ENCODE data around the gene USP6NL.

The USP6NL gene

DNA sequence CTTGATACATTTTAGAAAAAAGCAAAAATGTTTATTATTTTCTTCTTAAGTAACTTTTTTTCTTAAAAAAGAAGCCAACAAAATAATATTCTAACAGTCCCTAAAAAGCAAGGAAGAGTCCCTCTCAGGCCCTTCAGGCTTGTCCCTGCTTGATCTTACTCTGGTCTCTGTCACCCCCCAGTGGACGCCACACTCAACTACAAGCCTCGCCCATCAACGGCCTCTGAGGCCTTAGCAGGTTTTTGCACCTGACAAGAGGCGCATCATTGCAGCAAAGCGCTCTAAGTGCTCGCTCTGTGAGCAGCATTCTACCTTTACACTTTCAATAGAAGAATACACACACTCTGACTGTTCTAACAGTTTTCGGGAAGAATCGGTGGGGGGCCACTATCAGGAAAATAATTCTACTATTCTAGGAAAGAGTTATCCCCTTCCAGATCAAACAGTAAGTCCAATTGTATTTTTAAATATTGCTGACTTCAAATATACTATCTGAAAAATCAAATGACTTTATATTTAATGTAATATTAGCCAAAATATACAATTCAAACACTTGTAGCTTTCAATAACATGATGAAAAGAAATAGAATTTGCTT lies 139.2 kb downstream of the USP6NL start:
- peak; percentile 62 to 76 (median 71) for DNase-seq

GRCh38 chr10:11469575-11470391 lies 141.7 kb downstream of the USP6NL start:
- no peak for DNase-seq

DNA sequence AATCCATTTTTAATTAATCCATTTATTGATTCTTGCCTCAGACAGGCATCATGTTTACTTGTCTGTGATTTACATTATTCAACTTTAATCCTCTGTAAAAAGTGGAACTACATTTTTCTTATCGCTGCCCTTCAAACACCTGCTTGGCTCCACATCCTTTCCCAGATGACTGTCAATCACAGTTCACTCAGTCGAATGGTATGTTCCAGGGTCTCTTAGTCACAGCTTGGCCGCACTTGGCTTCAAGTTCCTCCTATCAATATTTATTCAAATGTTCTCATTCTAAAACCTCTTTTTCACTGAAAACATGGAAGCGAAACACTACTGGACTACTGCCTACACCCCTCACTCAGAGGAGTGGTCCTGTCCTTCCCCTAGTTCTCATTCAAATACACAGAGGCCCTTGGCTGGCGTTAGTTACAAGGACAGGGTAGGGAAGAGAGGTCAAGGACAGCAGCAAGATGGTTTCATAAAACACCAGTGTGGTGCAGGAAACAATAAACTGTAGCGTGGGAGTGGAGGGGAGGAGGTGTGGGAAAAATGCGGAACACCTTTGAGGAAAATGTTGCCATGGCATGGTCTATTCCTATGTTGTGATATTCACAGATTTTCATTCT lies 143.2 kb downstream of the USP6NL start:
- no peak for DNase-seq

GRCh38 chr10:11465406-11465805 lies 146.0 kb downstream of the USP6NL start:
- no peak for DNase-seq

DNA sequence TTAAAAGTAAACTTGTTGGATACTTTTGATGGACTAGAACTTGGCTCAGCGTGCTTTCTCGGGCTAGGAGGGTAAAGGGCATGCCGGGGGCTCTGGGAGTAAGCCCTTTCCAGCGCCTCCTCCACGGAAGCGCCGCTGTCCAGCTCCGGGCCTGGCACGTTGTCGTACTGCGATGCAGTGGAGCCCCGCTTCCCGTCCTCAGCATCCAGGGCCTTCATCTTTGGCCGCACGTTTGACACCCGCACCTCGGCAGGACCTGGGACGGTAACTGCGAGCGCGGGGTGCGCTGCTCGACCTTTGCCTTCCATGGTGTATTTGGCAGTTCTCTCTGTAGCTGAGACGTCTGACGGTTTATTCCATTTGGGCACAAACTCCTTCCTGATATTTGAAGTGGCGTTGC lies 148.3 kb downstream of the USP6NL start:
- DNase-seq = no peak

GRCh38 chr10:11462071-11462470 lies 149.4 kb downstream of the USP6NL start:
- DNase-seq = no peak

- no peak for DNase-seq
Observed at GRCh38 chr10:11457336-11457735, 154.1 kb downstream of the USP6NL start.

- no peak for DNase-seq
Observed at GRCh38 chr10:11454958-11455566, 156.4 kb downstream of the USP6NL start.

DNA sequence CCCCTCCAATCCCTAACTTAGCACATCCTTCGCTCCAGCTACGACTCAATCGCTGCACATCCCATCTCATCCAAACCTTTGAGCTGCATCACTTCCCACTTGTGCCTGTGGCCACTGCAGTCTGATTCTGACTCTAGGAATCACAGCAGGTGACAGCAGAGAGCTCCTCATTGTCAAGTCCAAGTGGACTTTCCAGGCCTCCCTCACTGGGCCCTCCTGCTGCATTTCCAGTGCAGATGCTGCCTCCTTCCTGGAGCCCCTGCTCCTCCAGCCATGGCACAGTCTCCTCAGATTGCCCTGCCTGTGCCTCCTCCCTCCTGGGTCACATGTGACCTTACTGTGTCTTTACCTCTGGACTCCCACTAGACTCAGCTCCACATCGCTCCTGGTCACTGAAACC lies 157.3 kb downstream of the USP6NL start:
- DNase-seq = no peak

GRCh38 chr10:11451640-11452260 lies 159.7 kb downstream of the USP6NL start:
- no peak for DNase-seq

DNA sequence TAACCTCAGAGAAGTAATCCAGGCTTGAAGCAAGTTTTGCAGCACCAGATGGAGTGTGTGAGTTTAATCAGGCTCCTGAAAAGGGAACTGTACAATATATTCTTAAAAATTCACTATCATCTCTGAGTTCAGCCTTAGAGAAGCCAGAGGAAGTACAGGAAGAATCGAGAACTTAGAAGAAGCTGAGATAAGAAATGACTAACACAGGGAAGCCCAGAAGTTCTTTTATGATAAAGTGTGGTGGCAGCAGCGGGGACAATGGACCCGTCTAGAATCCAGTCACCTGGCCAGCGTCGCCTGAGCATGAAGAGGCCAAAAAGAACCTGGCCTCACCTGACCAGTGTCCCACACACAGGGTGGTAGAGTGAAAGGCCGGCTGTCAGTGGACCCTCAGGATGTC lies 161.0 kb downstream of the USP6NL start:
- peak in 1 of 3 donors; percentile 2 for DNase-seq

DNA sequence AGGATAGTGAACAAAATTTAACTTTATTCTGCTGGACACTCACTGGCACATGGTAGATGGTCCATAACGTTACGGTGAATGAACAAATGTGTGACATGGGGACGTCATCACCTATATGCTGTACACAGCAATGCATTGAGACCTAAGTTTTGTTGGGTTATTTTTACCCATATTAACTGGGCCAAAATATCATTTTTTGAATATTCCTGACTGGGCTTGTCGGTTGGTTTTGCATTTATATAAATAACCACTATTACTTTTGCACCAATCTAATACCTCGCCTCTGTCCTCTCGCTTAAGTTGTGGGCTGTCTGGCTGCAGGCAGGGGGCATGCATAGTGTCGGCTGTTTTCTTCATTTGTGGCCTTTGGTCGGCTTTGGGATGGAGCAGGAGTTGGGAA lies 161.7 kb downstream of the USP6NL start:
- no peak for DNase-seq

DNA sequence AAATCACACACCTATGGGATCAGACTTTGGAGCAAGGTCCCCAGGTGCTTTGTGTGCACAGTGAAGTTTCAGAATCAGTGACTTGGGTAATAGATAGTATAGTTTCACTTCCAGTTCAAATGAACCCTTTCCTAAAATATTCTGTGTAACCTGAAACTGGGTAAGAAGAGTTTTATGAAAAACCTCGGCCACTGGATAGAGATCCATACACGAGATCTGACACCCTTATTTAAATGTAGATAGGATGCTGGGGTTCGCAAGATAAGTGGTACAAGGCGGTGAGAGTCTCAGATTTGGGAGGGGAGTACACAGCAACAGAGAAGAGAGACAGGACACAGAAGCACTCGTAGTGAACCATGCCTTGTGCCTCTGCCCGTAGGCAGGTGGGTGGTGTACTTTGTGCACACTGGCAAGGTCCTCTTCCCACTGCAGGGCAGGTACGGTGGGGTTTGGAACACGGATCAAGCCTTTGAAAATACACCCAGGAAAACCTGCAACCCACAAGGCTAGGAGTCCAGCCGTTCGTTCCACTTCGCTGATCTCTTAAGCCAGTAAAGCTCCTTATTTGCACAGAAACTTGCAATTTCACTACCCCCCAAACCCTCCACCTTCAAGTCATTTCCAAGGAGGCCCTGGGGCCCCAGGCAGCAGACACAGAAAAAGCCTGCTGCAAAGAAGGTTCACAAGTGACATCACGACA lies 162.8 kb downstream of the USP6NL start:
- no peak for DNase-seq

GRCh38 chr10:11448190-11448544 lies 163.3 kb downstream of the USP6NL start:
- no peak for DNase-seq

- DNase-seq = no peak
Observed at GRCh38 chr10:11447586-11447985, 163.9 kb downstream of the USP6NL start.

- no peak for DNase-seq
Observed at GRCh38 chr10:11446864-11447263, 164.6 kb downstream of the USP6NL start.

DNA sequence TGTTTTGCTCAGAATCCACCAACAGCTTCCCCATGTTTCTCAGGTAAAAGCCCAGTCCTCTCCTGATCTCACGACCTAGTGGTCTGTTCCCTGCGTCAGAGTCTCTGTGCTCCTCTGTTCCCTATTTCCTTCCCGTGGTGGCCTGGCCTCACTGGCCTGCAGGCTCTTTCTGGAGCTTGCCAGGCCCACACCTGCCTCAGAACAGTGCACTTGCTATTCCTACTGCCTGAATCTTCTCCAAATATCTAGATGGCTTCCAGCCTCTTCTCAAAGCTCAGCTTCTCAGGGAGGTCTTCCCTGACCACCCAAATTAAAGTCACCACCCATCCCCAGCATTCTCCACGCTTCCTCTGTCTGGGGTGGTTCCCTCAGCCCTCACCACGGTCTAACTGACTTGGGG lies 165.3 kb downstream of the USP6NL start:
- no peak for DNase-seq

GRCh38 chr10:11444531-11445228 lies 166.8 kb downstream of the USP6NL start:
- DNase-seq = no peak

- no peak for DNase-seq
Observed at GRCh38 chr10:11444155-11444530, 167.3 kb downstream of the USP6NL start.

- no peak for DNase-seq
Observed at GRCh38 chr10:11443468-11444154, 167.8 kb downstream of the USP6NL start.

- no peak for DNase-seq
Observed at GRCh38 chr10:11442001-11442773, 169.3 kb downstream of the USP6NL start.
